Thymus (tissue), 11 donors: Measurements from ENCODE around the gene TYW1B. TPM values are rescaled to one million over a fixed set of nuclear protein-coding genes. Genes with fewer than 3 reads are reported as not detected.
"Not testable (repeated sequence)": the region's sequence is repeated elsewhere in the genome, so short reads cannot be mapped to it uniquely, and the experiment has no call there.

Source experiments
- DNase-seq, 9 donors: peaks; one replicate each; pipeline ENCODE4 v3.0.0-alpha.2; 2013; ENCODE audit warnings: low spot score in 9 of 9, low read depth in 6 of 9, missing footprints in 1 of 9
- H3K27ac ChIP-seq, 2 donors: one replicate each; pipeline ENCODE4 v1.5.1; 2013; ENCODE audit warnings: control low read depth in 1 of 2, low read depth in 1 of 2, low read length in 1 of 2, mild to moderate bottlenecking in 1 of 2, moderate library complexity in 1 of 2
- H3K27me3 ChIP-seq, 2 donors: one replicate each; pipeline ENCODE4 v1.5.1; 2013; ENCODE audit warnings: low read length in 1 of 2; ENCODE audit not compliant: control insufficient read depth in 2 of 2, insufficient read depth in 1 of 2
- H3K36me3 ChIP-seq, 2 donors: one replicate each; pipeline ENCODE4 v1.5.1; 2013; ENCODE audit warnings: low read length in 1 of 2, mild to moderate bottlenecking in 1 of 2, moderate library complexity in 1 of 2; ENCODE audit not compliant: control insufficient read depth in 2 of 2, insufficient read depth in 2 of 2
- H3K4me1 ChIP-seq, 2 donors: one replicate each; pipeline ENCODE4 v1.5.1; 2013; ENCODE audit warnings: low read length in 2 of 2; ENCODE audit not compliant: control insufficient read depth in 2 of 2, insufficient read depth in 2 of 2
- H3K4me3 ChIP-seq, 2 donors: one replicate each; pipeline ENCODE4 v1.5.1; 2013; ENCODE audit warnings: low read length in 2 of 2, control low read depth in 1 of 2, mild to moderate bottlenecking in 1 of 2
- H3K9me3 ChIP-seq, 2 donors: one replicate each; pipeline ENCODE4 v1.5.1; 2013; ENCODE audit warnings: low read length in 1 of 2, mild to moderate bottlenecking in 1 of 2; ENCODE audit not compliant: control insufficient read depth in 2 of 2, insufficient read depth in 1 of 2
- WGBS: extraction: QIAGEN DNeasy Blood & Tissue Kit; methylation state at CpG from one replicate; pipeline ENCODE4 v1.1.7; 2013; 5-methylcytosine and 5-hydroxymethylcytosine counted together
- polyA plus RNA-seq: library from polyadenylated mRNA; stranded (reverse); fragments of 200-250 nt; gene quantifications from one replicate; pipeline ENCODE4 v1.2.3, GENCODE V29; 2013
- total RNA-seq: library from RNA; stranded (reverse); fragments of 120-200 nt; gene quantifications from one replicate; pipeline ENCODE4 v1.2.4, GENCODE V29; 2013
- donor health status: healthy.

TYW1B gene
- total and polyA plus RNA-seq, 2 donors = 3.0 to 9.7 TPM

- H3K36me3 ChIP-seq = peaks cover 2 to 15% of the 10 kb centered on the region in 2 donors
- H3K9me3 ChIP-seq, H3K27me3 ChIP-seq, H3K27ac ChIP-seq, DNase-seq, H3K4me3 ChIP-seq, H3K4me1 ChIP-seq: not testable (repeated sequence)
- WGBS = 98% methylated on average over 10 of the region's 10 CpGs
Measured at GRCh38 chr7:72818663-72819361, 9.2 kb downstream of the TYW1B start.

GRCh38 chr7:72817661-72818060, 10.3 kb downstream of the TYW1B start:
- 97% methylated on average over 1 of the region's 1 CpG for WGBS
- not testable (repeated sequence) for H3K27me3 ChIP-seq, DNase-seq, H3K4me1 ChIP-seq, H3K9me3 ChIP-seq, H3K27ac ChIP-seq, H3K4me3 ChIP-seq
- H3K36me3 ChIP-seq = peaks cover 2 to 16% of the 10 kb centered on the region in 2 donors

- not testable (repeated sequence) for H3K27ac ChIP-seq, H3K9me3 ChIP-seq, H3K4me3 ChIP-seq, H3K4me1 ChIP-seq, H3K27me3 ChIP-seq, DNase-seq
- H3K36me3 ChIP-seq = peaks cover 2 to 16% of the 10 kb centered on the region in 2 donors
- 95% methylated on average over 9 of the region's 9 CpGs for whole genome bisulfite sequencing
Measured at GRCh38 chr7:72816370-72817157, 11.4 kb downstream of the TYW1B start.

- H3K4me3 ChIP-seq, H3K4me1 ChIP-seq, H3K27me3 ChIP-seq, DNase-seq, H3K27ac ChIP-seq, H3K9me3 ChIP-seq: not testable (repeated sequence)
- 97% methylated on average over 7 of the region's 7 CpGs for WGBS
- H3K36me3 ChIP-seq = peaks cover 8 to 19% of the 10 kb centered on the region in 2 donors
Measured at GRCh38 chr7:72810437-72810836, 17.6 kb downstream of the TYW1B start.

GRCh38 chr7:72808511-72808910, 19.5 kb downstream of the TYW1B start:
- H3K4me3 ChIP-seq, H3K4me1 ChIP-seq, H3K9me3 ChIP-seq, H3K27me3 ChIP-seq, DNase-seq, H3K27ac ChIP-seq: not testable (repeated sequence)
- WGBS = 89% methylated on average over 13 of the region's 13 CpGs
- H3K36me3 ChIP-seq = peaks cover 6 to 17% of the 10 kb centered on the region in 2 donors

GRCh38 chr7:72806851-72807250, 21.1 kb downstream of the TYW1B start:
- H3K36me3 ChIP-seq = peaks cover 6 to 17% of the 10 kb centered on the region in 2 donors
- H3K27ac ChIP-seq, H3K27me3 ChIP-seq, DNase-seq, H3K4me3 ChIP-seq, H3K9me3 ChIP-seq, H3K4me1 ChIP-seq: not testable (repeated sequence)
- 88% methylated on average over 6 of the region's 6 CpGs for WGBS

GRCh38 chr7:72805526-72806494, 22.2 kb downstream of the TYW1B start:
- no peak for DNase-seq
- no peaks in the 10 kb centered on the region for H3K27me3 ChIP-seq
- WGBS = 95% methylated on average over 15 of the region's 15 CpGs
- H3K9me3 ChIP-seq = no peaks in the 10 kb centered on the region
- no peak overlapping the region for H3K4me3 ChIP-seq
- no peak overlapping the region for H3K27ac ChIP-seq
- no peaks in the 10 kb centered on the region for H3K4me1 ChIP-seq
- peaks cover 6 to 17% of the 10 kb centered on the region in 2 donors for H3K36me3 ChIP-seq

GRCh38 chr7:72803778-72804177, 24.2 kb downstream of the TYW1B start:
- not testable (repeated sequence) for DNase-seq, H3K27me3 ChIP-seq, H3K4me3 ChIP-seq, H3K9me3 ChIP-seq, H3K27ac ChIP-seq, H3K4me1 ChIP-seq
- peaks cover 6 to 14% of the 10 kb centered on the region in 2 donors for H3K36me3 ChIP-seq
- 95% methylated on average over 8 of the region's 8 CpGs for WGBS
